Cardiac septum (tissue), 1 donor: Measurements from ENCODE around the gene FNIP2. TPM values are rescaled to one million over a fixed set of nuclear protein-coding genes. Genes with fewer than 3 reads are reported as not detected.
"Not testable (repeated sequence)": the region's sequence is repeated elsewhere in the genome, so short reads cannot be mapped to it uniquely, and the experiment has no call there.

Experiments
- DNase-seq: peaks from one replicate; pipeline ENCODE4 v3.0.0-alpha.2; 2020; ENCODE audit warnings: low spot score
- intact Hi-C: fragments of 100-400 bp; cut with DNase I; formaldehyde crosslinking; loops from one replicate; pipeline ENCODE4 v1.14.0; 2022
- total RNA-seq: library from RNA; stranded (reverse); fragmentation: NEBNext Ultra II Directional; extraction: Animal tissue kit (Norgen Biotek cat#: 25700); gene quantifications from one replicate; pipeline ENCODE4 v1.2.1, GENCODE V29; 2021
- donor health status: DM: no; HTN: no; CAD: no.

Gene FNIP2
- total RNA-seq, 1 donor from 2014 or later: 38.5 TPM

DNA sequence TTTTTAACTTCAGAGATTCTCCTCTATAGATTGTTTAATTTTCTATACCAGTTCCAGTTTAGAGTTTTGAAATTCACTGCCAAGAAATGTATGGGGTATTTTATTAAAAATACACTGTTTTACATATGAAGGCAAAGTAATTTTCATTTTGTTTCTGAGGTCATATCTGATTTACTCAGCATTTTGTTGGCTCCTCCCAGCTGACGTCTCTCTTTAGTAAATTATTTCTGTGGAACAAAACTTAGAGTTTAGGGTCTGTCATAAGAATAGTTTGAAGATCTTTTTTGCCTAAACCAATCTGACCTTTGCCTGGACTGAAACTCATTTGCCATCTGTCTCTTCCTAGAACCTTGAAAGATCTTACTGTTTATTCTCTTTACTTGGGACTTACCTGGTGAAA, 16.9 kb downstream of the FNIP2 start:
- no peak for DNase-seq
- intact Hi-C loops: no loop called here

DNA sequence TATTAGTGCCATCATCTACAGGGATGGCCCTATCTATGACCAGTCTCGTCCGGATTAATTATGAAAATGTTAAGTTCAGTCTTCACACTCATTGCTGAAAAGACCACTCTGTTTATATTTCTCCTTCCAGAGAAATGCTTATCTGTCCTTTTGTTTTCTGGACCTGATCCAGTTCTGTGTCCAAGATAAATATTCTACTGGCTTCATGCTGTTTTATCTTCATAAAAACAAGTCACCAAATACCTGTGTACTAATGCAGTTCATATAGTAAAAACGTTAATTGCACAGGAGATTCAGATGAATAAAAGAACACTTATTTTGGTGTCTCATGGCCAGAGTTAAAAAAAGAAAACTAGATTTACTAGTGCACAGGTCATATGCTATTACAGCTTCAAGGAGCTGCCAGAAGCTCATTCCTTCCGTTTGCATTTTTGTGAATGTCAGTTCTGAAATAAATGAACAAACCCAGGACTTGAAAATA, 17.3 kb downstream of the FNIP2 start:
- intact Hi-C loops: no loop called here
- DNase-seq: no peak

DNA sequence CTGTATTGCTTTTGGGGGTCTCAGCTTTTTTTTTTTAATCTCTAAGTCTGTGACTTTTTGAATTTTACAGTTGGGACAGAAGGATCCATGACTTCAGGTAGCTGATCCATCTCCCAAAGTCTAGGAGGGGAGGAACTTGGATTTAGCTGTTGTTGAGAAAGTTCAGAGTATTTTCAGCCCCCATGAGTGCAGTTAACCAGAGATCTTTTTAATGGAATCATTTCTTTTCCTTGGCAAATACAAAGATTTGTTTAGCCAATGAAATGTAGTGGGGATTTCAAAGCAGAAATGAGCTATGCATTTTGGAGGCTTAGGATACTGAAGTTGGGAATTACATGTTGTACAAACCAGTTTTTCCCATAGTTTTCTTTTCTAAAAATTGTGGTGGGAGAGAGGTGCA, 18.1 kb downstream of the FNIP2 start:
- intact Hi-C loops: no loop called here
- no peak for DNase-seq

DNA sequence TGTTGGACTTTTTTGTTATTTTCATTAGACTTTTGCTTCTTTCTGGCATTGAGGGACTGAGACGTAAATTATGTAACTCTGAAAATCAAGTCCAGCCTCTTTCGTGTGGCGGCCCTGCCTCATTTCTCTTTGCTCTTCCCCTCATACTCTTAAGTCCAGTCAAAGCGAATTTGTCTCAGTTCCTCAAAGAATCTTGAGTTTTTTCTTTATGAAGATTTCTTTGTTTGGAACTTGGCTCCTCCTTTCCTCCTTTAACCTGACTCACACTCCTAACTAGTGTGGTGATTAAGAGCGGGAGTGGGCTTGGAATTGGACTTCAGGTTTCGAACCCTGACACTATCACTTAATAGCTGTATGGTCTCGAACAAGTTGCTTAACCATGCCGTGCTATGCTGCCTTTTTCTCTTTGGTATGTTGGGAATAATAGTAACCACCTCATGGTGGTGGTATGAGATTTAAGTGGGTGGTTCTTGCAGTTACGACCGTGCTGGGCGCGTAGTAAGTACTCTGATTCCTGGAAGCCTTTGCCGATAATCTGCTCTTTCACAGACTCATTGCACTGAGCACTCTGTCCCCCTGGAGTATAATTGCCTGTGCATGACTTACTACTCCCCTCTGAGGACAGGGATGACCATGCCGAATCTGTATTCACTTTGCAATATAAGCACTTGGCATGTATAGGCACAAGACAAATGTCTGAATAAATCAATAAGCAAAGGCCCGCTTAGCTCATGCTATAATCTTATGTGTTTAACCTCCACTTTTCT, 19.1 kb downstream of the FNIP2 start:
- intact Hi-C loops: loop anchor here (2.0 kb wide), 1 partner anchor 17 kb away; no protein-coding TSS in a partner anchor
- DNase-seq: no peak

DNA sequence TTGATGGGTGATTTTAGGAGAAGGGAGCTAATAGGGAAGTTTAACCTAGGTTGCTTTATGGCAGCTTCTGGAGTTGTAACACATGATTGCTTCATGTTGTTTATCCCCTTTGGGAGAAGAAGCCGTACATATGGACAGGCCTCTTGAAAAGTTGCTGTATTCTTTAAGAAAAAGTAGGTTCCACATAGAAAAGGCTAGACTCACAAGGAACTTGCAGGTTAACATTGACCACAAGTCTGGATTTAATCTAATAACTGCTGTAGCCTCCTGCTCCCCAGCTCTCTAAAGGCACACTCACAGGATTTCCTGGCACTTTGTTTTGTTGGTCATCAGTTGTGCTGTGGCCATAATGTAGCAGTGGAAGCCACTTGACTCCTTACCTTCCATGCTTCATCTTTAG, 19.7 kb downstream of the FNIP2 start:
- intact Hi-C loops: loop anchor here (2.0 kb wide), 1 partner anchor 16 kb away; no protein-coding TSS in a partner anchor
- DNase-seq: no peak

DNA sequence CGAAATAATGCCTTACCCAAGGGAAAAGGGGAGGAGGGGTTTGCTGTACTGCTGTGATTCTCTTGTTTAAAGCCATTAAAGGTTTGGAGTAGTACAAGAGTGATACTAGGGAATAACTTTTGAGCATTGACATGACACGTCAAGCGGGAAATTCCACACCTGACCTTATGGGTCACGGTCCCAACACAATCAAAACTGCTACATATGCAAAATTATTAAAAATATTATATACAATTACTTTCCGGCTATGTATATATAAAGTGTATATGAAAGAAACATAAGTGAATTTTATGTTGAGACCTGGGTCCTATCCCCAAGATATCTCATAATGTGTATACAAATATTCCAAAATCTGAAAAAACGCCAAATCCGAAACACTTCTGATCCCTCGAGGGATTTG, 21.0 kb downstream of the FNIP2 start:
- DNase-seq: no peak
- intact Hi-C loops: loop anchor here (2.0 kb wide), 1 partner anchor 15 kb away; no protein-coding TSS in a partner anchor

DNA sequence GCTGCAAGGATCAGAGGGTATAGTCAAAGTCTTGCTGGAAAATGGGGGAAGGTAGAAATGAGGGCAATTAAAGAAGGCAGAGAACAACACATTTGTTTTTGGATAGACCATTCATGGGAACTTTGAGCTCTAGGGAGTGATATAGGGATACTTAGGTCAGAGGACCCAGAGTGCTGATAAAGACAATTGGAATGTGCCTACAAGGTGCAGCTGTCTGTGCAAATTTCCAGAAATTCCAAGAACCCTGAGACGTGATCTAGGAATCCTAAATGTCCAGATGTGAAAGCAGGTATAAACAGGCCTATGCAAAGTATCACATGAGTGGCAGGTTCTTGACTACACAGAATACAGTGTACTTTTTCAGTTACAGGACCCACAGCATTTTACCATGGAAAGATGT, 24.2 kb downstream of the FNIP2 start:
- no peak for DNase-seq
- intact Hi-C loops: no loop called here

DNA sequence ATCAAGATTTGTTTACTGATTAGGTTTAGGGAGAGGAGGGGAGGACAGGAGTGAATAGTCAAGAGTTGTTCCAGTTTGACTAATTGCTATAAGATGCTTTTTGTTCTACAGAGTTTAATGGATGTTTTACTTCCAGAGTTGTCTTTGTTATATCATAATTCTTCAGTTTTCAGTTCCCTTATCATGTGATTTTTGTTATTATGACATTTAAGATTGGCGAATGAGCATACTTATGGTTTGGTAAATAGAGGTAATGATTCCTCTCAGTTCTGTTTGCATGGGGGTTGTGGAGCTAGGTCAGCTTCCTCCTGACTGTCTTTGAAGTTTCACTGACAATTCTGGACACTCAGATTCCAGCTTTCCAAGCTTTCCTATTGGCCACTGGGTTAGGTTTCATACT, 24.6 kb downstream of the FNIP2 start:
- DNase-seq, intact Hi-C loops: not testable (repeated sequence)

DNA sequence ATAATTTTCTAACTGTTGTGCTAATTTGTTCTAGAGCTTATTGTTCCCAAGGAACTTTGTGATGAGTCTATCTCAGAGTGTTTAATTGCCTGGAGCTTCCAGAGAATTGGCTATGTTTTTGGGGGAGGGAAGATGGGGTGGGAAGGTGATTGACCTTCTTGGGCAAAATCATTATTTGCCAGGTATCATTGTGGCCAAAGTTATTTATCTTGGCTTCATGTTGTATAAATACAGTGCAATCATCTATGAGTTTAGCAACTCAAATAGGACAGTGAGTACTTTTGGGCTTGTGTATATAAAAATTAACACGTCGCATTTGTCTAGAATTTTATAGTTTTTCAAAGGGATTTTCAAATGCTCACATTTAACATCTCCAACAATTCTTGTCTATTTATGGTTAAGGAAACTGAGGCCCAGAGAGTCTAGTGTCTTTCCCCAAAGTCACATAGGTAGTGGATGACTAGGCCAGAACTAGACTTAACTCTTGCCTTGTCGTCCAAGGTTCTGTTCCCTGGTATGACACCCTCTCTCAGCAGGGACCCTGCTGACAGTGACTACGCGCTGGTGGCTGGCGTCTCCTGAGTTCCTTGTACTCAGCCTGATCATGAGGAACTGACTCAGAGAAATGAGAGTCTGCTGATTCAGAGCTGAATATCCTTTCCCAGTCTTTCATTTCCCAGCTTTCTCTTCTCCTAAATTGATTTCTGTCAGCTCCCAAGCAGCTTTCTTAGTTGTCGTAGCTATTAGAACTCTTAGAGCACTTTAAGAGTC, 27.7 kb downstream of the FNIP2 start:
- no peak for DNase-seq
- intact Hi-C loops: no loop called here

DNA sequence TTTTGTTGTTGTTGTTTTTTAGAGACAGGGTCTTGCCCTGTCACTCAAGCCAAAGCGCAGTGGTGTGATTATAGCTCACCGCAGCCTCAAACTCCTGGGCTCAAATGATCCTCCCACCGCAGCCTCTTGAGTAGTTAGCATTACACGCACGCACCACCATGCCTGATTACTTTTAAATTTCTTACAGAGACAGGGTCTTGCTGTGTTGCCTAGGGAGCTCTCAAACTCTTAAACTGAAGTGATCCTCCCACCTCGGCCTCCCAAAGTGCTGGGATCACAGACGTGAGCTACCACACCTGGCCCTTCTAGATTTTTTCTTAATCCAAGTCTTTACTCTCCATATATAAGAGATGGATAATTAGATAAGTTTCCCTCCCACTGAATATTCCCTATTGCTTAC, 29.2 kb downstream of the FNIP2 start:
- DNase-seq: no peak
- intact Hi-C loops: no loop called here

DNA sequence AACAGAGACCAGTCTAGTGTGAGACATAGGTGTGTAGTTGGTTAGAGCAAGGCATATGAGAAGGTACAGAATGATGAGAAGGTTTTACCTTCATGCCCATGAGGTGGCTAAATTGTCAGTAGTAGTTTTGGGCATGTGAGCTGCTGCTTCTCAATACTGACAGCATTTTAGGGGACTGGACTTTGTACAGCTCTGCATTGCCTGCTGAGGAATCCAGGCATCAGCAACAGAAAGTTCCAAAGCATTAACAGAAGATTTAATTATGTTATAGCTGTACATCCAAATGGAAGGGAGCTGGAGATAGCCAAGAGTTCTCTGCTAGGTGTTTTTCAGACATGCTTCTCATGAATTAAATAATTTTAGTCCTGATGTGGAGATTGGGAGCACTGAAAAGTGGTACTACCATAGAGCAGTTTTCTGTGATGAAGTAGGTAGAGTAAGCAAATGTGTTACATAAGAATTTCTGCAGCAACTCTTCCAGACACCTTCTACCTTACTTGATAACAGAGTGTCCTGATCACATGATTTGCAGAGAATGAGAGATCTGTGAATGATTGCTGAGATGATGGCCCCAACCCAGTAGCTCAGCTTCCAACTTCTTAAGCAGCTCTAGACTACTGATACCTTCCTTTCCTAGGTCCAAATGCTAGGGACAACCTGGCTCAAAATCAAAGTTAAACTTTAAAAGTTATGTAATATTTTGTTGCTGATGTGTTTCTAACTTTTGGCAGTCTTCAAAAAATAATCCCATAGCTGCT, 30.4 kb downstream of the FNIP2 start:
- DNase-seq: no peak
- intact Hi-C loops: no loop called here

DNA sequence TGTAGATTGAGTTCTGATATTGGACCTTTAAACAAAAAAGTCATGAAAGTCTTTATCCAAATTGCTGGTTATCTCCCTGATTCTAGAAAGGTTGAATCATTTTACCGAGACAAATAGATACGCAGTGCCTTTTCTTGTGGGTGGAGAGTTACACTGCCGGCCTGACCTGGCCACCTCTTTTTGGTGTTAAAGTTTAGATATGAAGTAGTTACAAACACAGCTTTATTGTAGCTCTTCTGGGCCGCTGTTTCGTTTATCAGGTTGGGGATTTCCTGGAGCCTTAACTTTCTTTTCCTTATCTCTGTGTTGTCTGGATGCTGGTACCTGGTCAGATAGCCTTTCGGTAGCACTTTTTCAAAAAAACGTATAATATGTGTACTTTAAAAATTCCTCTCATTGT, 31.0 kb downstream of the FNIP2 start:
- intact Hi-C loops: no loop called here
- no peak for DNase-seq

DNA sequence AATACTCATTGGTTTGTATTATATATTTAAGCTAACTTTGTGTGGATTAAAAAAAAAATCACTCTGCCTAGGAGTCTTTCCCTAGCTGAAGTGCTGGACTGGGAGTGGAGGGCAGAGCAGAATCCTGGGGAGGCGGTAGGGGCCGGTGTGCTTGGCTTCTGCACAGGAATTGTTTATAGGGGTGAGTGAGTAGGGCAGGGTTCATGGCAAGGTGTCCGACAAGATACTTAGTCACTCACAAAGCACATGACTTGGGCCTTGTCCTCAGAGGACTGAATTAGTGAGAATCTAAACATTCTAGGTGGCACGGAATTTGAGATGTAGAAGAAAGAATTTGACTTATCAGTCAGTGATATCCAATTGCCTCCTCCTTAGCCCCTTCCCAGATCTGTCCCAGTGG, 32.2 kb downstream of the FNIP2 start:
- DNase-seq: no peak
- intact Hi-C loops: no loop called here

DNA sequence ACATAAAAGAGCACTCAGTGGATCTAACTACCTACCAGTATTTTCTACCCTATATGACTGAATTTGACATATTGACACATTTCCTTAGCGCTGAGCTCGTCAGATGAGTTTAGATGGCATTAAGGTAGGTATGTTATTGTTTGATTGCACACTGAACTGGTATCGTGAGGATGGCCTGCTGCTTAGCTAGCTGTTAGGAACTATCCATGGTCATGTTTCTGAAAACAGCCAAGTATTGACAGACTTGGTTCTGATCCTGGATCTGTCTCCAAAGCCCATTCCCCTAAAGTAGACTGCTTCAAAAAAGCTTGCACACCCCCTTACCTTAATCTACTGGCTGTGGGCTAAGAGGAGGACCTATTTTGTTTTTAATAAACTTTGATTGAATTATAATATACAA, 32.9 kb downstream of the FNIP2 start:
- intact Hi-C loops: no loop called here
- DNase-seq: no peak

DNA sequence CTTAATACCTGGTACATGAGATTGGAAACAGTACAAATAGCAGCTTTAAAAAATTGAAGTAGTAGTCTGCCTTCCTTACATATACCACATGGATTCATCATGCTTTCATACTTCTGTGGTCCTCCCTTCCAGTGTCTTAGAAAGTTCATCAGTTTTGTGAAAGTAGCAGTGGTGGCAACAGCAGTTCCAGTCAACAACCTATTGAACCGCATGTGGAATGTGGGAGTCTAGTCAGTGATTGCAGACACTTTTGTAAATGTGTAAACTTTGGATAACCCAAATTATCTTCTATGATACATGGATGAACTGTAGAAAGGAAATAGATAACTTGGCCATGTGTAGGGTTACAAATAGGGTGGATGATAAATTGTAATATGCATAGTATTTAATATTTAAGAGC, 34.1 kb downstream of the FNIP2 start:
- DNase-seq: no peak
- intact Hi-C loops: no loop called here

DNA sequence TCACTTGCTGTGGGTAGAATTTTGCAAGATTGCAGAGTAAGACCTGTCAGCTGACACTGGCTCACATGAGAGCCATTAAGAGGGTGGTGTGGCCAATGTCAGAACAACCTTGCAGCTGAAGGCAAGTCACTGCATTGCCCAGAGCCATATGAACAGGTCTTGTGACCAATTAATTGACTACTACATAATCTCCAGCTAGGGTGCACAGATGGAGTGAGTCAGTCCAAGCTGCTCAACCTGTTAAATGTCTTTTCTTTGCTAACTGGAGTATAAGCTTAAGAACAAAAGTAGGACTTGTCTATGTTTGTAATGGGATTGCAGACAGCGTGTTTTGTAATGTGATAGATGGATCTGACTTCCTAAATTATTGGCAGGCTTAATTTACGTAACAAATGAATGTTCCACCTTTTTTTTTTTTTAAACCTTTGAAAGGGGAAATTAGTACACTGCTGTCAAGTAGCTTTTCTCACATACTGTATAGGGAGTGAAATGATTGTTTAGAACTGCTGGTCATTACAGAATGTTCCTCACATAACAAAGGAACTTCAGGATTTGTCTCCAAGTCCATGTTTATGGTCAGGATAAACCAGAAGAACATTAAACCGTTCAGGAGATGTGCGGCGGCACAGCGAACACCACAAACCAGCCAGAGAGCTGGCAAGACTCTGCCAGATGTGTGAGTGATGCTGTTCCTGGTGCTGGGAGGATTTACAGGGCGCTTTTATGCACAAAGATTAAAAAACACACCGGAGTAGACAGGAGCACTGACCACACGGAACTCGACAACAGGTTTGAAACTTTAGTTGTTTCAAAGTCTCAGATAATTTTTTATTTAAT, 37.0 kb downstream of the FNIP2 start:
- intact Hi-C loops: loop anchor here (2.0 to 5.0 kb wide), 2 partner anchors 17 to 36 kb away; no protein-coding TSS in a partner anchor

DNA sequence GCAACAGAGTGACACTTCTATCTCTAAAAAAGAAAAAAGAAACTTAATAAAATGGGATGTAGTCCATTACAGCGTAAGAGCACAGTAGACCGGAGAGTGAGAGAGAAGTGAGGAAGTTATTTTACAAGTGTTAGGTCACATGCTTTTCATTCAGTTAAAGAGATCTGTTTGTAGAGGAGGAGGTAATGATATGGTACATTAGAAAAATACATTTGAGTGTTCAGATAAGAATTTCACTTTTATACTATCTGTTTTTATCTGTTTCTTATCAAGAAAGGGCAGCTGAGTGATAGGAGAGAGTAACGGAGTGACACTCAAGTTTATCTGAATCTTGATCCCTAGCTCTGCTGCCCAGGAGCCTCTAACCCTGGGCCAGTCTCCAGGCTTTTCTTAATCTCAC, 38.9 kb downstream of the FNIP2 start:
- intact Hi-C loops: loop anchor here (5.0 kb wide), 1 partner anchor 35 kb away; no protein-coding TSS in a partner anchor
- DNase-seq: no peak

More for the DNA sequence above, 37.0 kb downstream of the FNIP2 start:
- peak; percentile 82 for DNase-seq

DNA sequence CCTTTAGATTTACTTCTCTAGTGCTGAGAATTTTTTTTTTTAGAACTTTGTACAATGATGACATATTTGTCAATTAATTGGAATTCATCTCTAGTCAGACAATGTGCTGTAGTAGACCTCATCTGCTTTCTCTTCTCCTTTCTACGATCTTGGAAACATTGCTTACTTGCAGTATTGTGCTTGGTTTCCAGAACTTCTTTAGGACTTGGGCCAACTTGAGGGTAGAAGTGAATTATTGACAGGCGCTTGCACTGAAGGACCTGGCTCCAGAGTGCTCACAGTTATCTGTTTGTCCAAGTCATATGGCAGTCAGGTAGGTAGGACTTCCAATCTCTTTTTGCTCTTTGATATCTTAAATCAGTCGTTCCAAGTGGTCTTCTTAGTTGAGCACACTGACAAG, 39.6 kb downstream of the FNIP2 start:
- DNase-seq: no peak
- intact Hi-C loops: loop anchor here (5.0 kb wide), 1 partner anchor 34 kb away; no protein-coding TSS in a partner anchor

DNA sequence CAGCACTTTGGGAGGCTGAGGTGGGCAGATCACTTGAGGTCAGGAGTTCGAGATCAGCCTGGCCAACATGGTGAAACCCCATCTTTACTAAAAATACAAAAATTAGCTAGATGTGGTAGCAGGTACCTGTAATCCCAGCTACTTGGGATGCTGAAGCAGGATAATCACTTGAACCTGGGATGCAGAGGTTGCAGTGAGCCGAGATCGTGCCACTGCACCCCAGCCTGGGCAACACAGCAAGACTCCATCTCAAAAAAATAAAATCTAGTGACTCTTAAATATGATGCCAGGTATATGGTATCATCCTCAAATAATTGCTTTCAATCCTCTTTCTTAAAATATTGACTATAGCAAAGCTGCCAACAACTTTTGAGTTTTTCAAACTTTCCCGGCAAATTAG, 40.4 kb downstream of the FNIP2 start:
- intact Hi-C loops: loop anchor here (5.0 kb wide), 1 partner anchor 33 kb away; no protein-coding TSS in a partner anchor
- not testable (repeated sequence) for DNase-seq
